GM18526 (cell line): ENCODE results near the gene PTMS.

Source experiments
- POLR2A ChIP-seq: IDR thresholded peaks from 3 replicates; pipeline ENCODE4 v1.6.1; 2011; ENCODE audit not compliant: insufficient read length; ENCODE audit errors: extremely low read depth

Gene PTMS

DNA sequence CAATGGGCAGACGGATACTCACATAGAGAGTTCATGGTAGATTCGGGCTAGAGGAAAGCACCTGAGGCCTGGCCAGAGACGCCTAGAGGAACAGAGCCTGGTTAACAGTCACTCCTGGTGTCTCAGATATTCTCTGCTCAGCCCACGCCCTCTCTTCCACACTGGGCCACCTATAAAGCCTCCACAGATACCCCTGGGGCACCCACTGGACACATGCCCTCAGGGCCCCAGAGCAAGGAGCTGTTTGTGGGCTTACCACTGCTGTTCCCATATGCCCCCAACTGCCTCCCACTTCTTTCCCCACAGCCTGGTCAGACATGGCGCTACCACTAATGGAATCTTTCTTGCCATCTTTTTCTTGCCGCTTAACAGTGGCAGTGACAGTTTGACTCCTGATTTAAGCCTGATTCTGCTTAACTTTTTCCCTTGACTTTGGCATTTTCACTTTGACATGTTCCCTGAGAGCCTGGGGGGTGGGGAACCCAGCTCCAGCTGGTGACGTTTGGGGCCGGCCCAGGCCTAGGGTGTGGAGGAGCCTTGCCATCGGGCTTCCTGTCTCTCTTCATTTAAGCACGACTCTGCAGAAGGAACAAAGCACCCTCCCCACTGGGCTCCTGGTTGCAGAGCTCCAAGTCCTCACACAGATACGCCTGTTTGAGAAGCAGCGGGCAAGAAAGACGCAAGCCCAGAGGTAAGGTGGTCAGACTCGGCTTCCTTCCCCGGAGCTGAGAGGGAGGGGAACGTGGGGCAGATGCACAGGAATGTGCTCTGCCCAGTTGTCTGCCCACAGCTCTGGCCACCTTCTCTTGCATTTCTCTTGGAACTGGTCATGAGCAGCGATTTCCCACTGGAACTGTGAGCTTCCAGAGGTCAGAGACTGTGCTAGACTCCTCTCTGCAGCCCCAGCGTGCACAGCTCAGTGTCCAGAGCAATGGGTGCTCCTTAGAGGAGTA, 23.1 kb downstream of the PTMS start, which contains the start of gene CD4:
Gene CD4 (plus strand): TSS at position 557 of the 953 bp plus-strand sequence. CDS start 10,611 bp downstream, outside the sequence.
- TF ChIP-seq POLR2A = no peak

DNA sequence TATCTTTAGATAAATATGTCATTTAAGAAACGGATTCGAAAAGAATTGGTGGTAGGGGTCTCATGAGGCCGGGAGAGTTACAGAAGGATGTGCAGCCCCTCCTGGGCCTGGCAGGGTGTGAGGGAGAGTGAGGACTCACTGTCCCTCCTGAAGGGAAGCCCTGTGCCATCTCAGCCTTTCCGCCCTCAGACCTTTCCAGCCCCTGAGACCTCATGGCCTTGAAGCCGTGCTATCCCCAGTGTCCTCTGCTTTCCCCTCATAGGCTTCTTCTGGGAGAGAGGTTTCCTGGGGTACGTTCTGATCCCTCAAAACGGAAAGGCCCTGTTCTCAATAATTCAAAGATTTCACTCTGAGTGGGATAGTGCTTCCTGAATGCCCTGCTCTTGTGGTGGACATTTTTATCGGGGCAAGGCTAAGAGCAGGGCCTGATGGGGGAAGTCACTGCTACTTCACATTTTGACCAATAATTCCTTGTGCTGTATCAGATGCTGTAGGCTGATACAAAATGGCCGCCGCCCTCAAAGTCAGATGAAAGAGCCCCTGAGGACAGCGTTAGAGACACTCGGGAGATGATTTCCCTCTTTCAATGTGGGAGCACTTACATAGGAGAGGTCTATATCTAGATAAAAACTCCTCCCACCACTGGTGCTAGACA, 24.5 kb downstream of the PTMS start:
- TF ChIP-seq POLR2A = no peak

GRCh38 chr12:6791931-6792520, 25.9 kb downstream of the PTMS start:
- TF ChIP-seq POLR2A = no peak

DNA sequence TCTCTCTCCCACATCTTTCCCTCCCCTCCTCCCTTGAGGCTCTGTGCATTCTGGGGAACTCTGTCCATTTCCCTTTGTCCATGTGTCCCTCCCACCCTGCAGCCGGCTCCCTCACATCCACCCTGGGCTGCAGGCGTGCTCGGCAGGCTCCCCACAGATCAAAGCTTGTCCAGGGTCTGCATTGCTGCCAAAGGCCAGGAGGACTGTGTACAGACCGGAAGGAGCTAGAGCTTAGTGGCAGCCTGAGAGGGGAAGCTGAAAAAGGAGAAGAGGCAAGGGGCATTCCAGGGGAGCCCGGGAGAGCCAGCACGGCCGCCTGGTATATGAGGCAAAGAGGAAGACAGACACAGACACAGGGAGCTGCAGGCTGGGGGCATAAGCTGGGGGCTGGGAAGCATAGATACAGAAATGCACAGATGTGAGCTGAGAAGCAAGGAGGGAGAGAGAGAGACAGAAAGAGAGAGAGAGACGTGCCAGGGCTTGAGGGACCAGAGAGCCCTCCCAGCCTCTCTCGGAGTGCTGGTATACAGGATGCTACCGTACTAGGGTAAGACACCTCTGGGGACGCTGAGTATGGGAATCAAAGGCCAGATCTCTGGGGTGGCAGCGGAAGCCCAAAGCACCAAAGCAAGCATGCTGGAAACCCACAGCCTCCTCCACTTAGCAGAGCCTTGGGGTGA, 26.5 kb downstream of the PTMS start:
- TF ChIP-seq POLR2A = no peak

GRCh38 chr12:6795088-6795487, 28.9 kb downstream of the PTMS start:
- no peak for TF ChIP-seq POLR2A

- TF ChIP-seq POLR2A = no peak
Observed at GRCh38 chr12:6796576-6796975, 30.4 kb downstream of the PTMS start.

DNA sequence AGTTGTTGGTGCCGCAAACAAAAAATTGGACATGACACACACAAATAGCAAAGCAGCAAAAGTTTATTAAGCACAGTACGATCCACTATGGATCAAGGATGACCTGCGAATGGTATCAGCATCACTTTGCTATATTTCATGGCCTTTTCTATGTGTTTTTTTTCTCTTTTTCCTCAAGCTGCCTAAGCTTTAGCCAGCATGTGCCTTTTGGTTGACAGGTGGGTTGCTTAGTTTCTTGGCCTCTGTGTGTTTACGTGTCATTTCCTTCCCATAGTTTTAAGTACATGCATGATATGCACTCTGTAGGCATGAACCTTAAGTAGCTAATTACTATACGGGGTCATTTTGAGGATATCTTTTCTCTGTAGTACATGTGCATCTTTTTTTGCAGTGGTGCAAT, 33.0 kb downstream of the PTMS start:
- TF ChIP-seq POLR2A = no peak

- TF ChIP-seq POLR2A = no peak
Observed at GRCh38 chr12:6807170-6807569, 41.0 kb downstream of the PTMS start.

DNA sequence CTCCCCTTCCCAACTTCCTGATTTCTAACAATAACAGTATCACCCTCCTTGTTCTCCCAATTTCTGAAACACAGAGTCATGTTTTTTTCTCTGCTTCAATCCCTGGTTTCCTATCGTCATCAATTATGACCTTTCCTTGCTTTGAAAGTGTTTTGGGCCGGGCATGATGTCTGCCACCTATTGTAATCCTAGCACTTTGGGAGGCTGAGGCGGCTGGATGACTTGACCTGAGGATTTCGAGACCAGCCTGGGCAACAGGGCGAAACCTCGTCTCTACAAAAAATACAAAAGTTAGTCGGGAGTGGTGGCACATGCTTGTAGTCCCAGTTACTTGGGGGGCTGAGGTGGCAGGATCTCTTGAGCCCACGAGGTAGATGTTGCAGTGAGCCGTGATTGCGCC, 42.9 kb downstream of the PTMS start:
- no peak for TF ChIP-seq POLR2A

DNA sequence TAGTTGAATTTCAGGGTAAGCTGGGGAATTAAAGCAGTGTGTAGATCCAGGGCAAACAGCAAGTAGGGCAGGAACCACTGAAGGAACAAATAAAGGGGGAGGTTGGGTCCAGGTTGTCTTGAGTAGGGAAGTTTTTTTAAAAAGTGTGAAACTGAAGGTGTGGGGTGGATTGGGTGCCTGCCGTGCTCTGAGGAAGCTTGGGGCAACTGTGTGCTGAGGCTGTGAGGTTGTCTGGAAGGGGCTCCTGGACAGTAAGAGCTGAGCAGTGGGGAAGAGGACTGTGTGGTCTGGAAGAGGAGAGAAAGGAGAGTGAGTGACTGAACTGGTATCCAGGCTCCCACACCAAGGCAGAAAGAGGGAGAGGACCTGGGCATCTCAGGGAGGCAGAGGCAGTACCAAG, 44.6 kb downstream of the PTMS start:
- no peak for TF ChIP-seq POLR2A

DNA sequence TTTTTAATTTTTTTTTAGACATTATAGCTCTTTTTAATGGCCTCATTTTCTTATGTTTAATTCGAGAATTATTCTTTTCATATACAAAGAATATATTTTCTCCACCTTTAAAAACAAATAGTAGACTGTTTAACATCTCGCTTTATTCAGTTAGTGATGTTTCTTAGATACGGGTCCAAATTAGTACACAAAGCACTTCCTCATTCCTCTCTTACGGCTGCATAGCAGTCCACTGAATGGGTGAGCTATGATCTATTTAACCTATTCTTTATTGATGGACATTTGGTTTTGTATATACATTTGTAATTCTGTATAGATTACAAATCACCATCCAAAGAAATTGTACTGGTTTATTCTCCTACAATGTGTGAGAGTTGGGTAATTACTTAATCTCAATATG, 47.2 kb downstream of the PTMS start:
- TF ChIP-seq POLR2A = no peak

- no peak for TF ChIP-seq POLR2A
Observed at GRCh38 chr12:6816598-6816997, 50.4 kb downstream of the PTMS start.

DNA sequence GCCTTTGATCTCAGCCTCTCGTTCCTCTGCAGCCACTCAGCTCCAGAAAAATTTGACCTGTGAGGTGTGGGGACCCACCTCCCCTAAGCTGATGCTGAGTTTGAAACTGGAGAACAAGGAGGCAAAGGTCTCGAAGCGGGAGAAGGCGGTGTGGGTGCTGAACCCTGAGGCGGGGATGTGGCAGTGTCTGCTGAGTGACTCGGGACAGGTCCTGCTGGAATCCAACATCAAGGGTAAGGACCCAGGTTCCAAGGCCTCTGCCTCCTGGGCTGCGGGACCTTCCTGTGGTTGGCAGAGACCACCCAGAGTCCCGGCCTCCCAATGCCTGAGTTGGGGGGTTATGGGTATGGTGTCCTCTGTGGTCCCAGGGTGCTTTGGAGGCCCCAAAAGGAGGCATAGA, 50.9 kb downstream of the PTMS start:
- TF ChIP-seq POLR2A = no peak

- no peak for TF ChIP-seq POLR2A
Observed at GRCh38 chr12:6817662-6818157, 51.5 kb downstream of the PTMS start.

DNA sequence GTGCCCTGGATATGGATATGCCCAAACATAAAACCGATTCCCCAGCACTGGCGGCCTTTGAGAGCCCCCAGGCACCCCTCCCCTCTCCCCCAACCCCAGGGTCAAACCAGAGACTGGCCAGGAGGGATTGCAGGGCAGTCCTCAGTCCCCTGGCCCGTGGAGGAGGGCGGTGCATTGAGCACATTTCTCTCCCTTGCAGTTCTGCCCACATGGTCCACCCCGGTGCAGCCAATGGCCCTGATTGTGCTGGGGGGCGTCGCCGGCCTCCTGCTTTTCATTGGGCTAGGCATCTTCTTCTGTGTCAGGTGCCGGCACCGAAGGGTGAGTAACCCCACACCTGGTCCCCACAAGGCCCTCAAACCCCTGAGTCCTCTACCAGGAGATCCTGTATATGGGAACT, 52.1 kb downstream of the PTMS start:
- no peak for TF ChIP-seq POLR2A
